Mesendoderm (in vitro differentiated cells): ENCODE results near the gene KPNA2.
"Not testable (repeated sequence)": the region's sequence is repeated elsewhere in the genome, so short reads cannot be mapped to it uniquely, and the experiment has no call there.

Experiments used
- DNase-seq: peaks from one replicate; pipeline ENCODE4 v3.0.0; 2013
- H2AK5ac ChIP-seq: 2 replicates; pipeline ENCODE4 v1.6.1; 2013; ENCODE audit warnings: low read length, inconsistent platforms
- H2BK120ac ChIP-seq: 2 replicates; pipeline ENCODE4 v1.6.1; 2013; ENCODE audit warnings: low read depth, mild to moderate bottlenecking, low read length, moderate library complexity, mixed read lengths
- H2BK15ac ChIP-seq: replicated peaks from 2 replicates; pipeline ENCODE4 v1.6.1; 2013; ENCODE audit warnings: low read depth, mild to moderate bottlenecking, moderate library complexity
- H2BK5ac ChIP-seq: 2 replicates; pipeline ENCODE4 v1.6.1; 2013; ENCODE audit warnings: low read length, inconsistent platforms
- H3K18ac ChIP-seq: 2 replicates; pipeline ENCODE4 v1.6.1; 2013; ENCODE audit warnings: mild to moderate bottlenecking, low read length, mixed read lengths
- H3K23ac ChIP-seq: one replicate; pipeline ENCODE4 v1.6.1; 2013; ENCODE audit warnings: low read length
- H3K27ac ChIP-seq: 2 replicates; pipeline ENCODE4 v1.5.1; 2013; ENCODE audit warnings: low read depth, mild to moderate bottlenecking, inconsistent platforms, low read length, moderate library complexity
- H3K27me3 ChIP-seq: 2 replicates; pipeline ENCODE4 v1.6.1; 2013; ENCODE audit warnings: low read length, control low read depth, mild to moderate bottlenecking, inconsistent platforms; ENCODE audit not compliant: insufficient read depth, poor library complexity
- H3K36me3 ChIP-seq: 2 replicates; pipeline ENCODE4 v1.6.1; 2013; ENCODE audit warnings: low read length, inconsistent platforms; ENCODE audit not compliant: control insufficient read depth, insufficient read depth
- H3K4ac ChIP-seq: one replicate; pipeline ENCODE4 v1.6.1; 2013; ENCODE audit warnings: low read depth, mild to moderate bottlenecking, low read length, moderate library complexity
- H3K4me1 ChIP-seq: 2 replicates; pipeline ENCODE4 v1.6.1; 2013; ENCODE audit warnings: low read depth, low read length, inconsistent platforms; ENCODE audit not compliant: control insufficient read depth
- H3K4me2 ChIP-seq: 2 replicates; pipeline ENCODE4 v1.6.1; 2013; ENCODE audit warnings: low read length
- H3K4me3 ChIP-seq: 2 replicates; pipeline ENCODE4 v1.5.1; 2013; ENCODE audit warnings: mild to moderate bottlenecking, low read length
- H3K56ac ChIP-seq: one replicate; pipeline ENCODE4 v1.6.1; 2013; ENCODE audit warnings: low read length
- H3K79me1 ChIP-seq: 2 replicates; pipeline ENCODE4 v1.6.1; 2013; ENCODE audit warnings: low read length, inconsistent platforms
- H3K79me2 ChIP-seq: 2 replicates; pipeline ENCODE4 v1.6.1; 2013; ENCODE audit warnings: mild to moderate bottlenecking, low read length; ENCODE audit not compliant: control insufficient read depth, insufficient read depth
- H3K9ac ChIP-seq: 2 replicates; pipeline ENCODE4 v1.6.1; 2013; ENCODE audit warnings: low read length, inconsistent platforms
- H4K5ac ChIP-seq: one replicate; pipeline ENCODE4 v1.6.1; 2013; ENCODE audit warnings: low read length
- H4K8ac ChIP-seq: one replicate; pipeline ENCODE4 v1.6.1; 2013; ENCODE audit warnings: low read depth, mild to moderate bottlenecking, control low read depth, low read length, moderate library complexity
- WGBS: extraction: QIAGEN DNeasy Blood & Tissue Kit; methylation state at CpG from one replicate; pipeline ENCODE4 v1.1.7; 2013; ENCODE audit warnings: low lambda C conversion rate, missing lambda C conversion rate; ENCODE audit not compliant: insufficient coverage; ENCODE audit errors: extremely low coverage; 5-methylcytosine and 5-hydroxymethylcytosine counted together

The KPNA2 gene

DNA sequence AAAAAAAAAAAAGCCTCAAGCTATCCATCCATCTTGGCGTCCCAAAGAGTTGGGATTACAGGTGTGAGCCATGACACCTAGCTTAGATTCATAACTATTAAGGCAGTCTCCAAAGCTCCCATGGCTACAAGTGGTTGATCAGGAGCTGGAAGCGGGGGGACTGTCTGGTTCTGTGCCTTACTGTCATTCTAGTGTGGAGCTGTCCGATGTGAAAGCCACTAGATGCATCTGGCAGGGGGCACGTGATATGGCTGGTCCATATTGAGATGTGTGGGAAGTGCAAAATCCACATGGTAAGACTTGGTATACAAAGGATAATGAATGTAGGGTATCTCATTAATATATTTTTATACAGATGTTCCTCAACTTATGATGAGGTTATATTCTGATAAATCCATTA is 38.7 kb downstream of the KPNA2 start:
- no peaks in the 10 kb centered on the region for H3K79me1 ChIP-seq
- H3K56ac ChIP-seq, result no peak overlapping the region
- H4K5ac ChIP-seq, result no peak overlapping the region
- H3K27ac ChIP-seq, result no peak overlapping the region
- no peak overlapping the region for H2AK5ac ChIP-seq
- no peaks in the 10 kb centered on the region for H3K79me2 ChIP-seq
- H3K18ac ChIP-seq, result no peak overlapping the region
- no peak for DNase-seq
- H3K4me1 ChIP-seq, result no peaks in the 10 kb centered on the region
- no peak overlapping the region for H3K9ac ChIP-seq
- no CpG with 5 or more reads among the region's 4 CpGs for WGBS
- no peak overlapping the region for H2BK15ac ChIP-seq
- no peak overlapping the region for H3K4me3 ChIP-seq
- H3K27me3 ChIP-seq, result no peaks in the 10 kb centered on the region
- no peak overlapping the region for H4K8ac ChIP-seq
- no peak overlapping the region for H3K23ac ChIP-seq
- no peak overlapping the region for H3K4me2 ChIP-seq
- no peak overlapping the region for H2BK5ac ChIP-seq
- H3K4ac ChIP-seq, result no peak overlapping the region
- H2BK120ac ChIP-seq, result no peak overlapping the region
- no peaks in the 10 kb centered on the region for H3K36me3 ChIP-seq

DNA sequence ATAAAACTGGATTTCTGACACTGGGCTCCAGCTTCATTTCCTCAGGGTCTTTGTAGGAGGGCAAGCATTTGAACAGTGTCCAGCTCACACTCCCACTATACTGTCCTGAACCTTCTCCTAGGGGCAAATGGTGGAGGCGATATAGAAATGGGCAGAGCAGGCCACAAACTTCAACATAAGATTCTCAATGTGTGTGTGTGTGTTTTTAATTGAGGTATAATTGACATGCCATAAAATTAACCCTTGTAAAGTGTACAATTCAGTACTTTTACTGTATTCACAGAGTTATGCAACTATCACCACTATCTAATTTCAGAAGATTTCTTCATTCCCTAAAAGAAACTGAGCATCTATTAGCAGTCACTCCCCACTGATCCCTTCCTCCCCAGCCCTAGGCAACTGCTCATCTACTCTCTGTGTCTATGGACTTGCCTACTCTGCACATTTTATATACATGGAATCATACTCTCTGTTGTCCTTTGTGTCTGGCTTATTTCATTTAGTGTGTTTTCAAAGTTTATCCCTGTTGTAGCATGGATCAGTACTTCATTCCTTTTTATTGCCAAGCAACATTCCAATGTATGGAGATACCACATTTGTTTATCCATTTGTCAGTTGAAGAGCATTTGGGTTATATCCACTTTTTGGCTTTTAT is 40.5 kb downstream of the KPNA2 start:
- H3K27me3 ChIP-seq, H3K36me3 ChIP-seq, H4K8ac ChIP-seq, H2BK15ac ChIP-seq, H4K5ac ChIP-seq, H2BK120ac ChIP-seq, DNase-seq, H3K4me1 ChIP-seq, H3K4ac ChIP-seq, H2AK5ac ChIP-seq, H3K27ac ChIP-seq, H3K4me2 ChIP-seq, H3K18ac ChIP-seq, H3K79me1 ChIP-seq, H2BK5ac ChIP-seq, H3K56ac ChIP-seq, H3K23ac ChIP-seq, H3K79me2 ChIP-seq, H3K4me3 ChIP-seq, H3K9ac ChIP-seq: not testable (repeated sequence)
- WGBS, result no CpG with 5 or more reads among the region's 1 CpG

DNA sequence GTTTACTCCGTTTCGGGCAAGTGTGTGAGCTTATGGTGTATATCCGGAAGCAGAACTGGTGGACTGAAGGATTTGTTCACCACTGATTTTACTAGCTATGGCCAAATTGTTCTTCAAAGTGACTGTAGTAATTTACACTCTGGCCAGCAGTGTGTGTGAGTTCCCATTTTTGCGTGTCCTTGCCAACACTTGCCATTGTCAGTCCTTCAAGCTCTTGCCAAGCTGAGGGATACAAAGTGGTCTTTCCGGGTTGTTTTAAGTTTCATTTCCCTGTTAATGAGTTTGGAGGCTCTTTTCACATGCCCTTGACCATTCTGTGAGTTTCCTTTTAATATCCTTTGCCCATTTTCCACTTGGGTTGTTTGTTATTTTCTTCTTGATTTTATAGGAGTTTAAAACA is 42.0 kb downstream of the KPNA2 start:
- H3K27ac ChIP-seq, H3K79me2 ChIP-seq, H3K56ac ChIP-seq, H3K9ac ChIP-seq, H3K4me1 ChIP-seq, H3K36me3 ChIP-seq, DNase-seq, H2BK120ac ChIP-seq, H3K23ac ChIP-seq, H4K5ac ChIP-seq, H3K18ac ChIP-seq, H2BK15ac ChIP-seq, H2AK5ac ChIP-seq, H4K8ac ChIP-seq, H3K4me3 ChIP-seq, H3K27me3 ChIP-seq, H3K4ac ChIP-seq, H2BK5ac ChIP-seq, H3K79me1 ChIP-seq, H3K4me2 ChIP-seq: not testable (repeated sequence)
- WGBS, result no CpG with 5 or more reads among the region's 5 CpGs

DNA sequence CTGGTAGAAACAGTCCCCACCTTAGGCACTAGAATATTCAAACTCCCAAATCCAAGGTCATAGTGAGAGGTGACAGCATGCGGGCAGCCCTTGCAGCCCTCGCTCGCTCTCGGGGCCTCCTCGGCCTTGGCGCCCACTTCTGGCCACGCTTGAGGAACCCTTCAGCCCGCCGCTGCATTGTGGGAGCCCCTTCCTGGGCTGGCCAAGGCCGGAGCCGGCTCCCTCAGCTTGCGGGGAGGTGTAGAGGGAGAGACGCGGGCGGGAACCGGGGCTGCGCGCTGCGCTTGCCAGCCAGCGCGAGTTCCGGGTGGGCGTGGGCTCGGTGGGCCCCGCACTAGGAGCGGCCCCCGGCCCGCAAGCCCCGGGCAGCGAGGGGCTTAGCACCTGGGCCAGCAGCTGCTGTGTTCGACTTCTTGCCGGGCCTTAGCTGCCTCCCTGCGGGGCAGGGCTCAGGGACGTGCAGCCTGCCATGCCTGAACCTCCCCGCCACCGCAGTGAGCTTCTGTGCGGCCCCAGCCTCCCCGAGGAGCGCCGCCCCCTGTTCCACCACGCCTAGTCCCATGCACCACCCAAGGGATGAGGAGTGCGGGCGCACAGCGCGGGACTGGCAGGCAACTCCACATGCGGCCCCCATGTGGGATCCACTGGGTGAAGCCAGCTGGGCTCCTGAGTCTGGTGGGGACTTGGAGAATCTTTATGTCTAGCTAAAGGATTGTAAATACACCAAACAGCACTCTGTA is 45.0 kb downstream of the KPNA2 start:
- Histone ChIP-seq H2BK15ac (no peak overlapping the region), H3K4me2 (no peak overlapping the region), H3K4me3 (no peak overlapping the region), H3K9ac (no peak overlapping the region), H3K79me2 (no peaks in the 10 kb centered on the region), H3K79me1 (no peaks in the 10 kb centered on the region), H3K4me1 (no peaks in the 10 kb centered on the region), H3K27ac (no peak overlapping the region), H3K23ac (no peak overlapping the region), H4K5ac (no peak overlapping the region), H2BK120ac (no peak overlapping the region), H2BK5ac (no peak overlapping the region), H3K4ac (no peak overlapping the region), H3K56ac (no peak overlapping the region), H3K18ac (no peak overlapping the region), H2AK5ac (no peak overlapping the region), H3K27me3 (no peaks in the 10 kb centered on the region), H3K36me3 (no peaks in the 10 kb centered on the region), H4K8ac (no peak overlapping the region)
- no peak for DNase-seq
- WGBS, result no CpG with 5 or more reads among the region's 46 CpGs

DNA sequence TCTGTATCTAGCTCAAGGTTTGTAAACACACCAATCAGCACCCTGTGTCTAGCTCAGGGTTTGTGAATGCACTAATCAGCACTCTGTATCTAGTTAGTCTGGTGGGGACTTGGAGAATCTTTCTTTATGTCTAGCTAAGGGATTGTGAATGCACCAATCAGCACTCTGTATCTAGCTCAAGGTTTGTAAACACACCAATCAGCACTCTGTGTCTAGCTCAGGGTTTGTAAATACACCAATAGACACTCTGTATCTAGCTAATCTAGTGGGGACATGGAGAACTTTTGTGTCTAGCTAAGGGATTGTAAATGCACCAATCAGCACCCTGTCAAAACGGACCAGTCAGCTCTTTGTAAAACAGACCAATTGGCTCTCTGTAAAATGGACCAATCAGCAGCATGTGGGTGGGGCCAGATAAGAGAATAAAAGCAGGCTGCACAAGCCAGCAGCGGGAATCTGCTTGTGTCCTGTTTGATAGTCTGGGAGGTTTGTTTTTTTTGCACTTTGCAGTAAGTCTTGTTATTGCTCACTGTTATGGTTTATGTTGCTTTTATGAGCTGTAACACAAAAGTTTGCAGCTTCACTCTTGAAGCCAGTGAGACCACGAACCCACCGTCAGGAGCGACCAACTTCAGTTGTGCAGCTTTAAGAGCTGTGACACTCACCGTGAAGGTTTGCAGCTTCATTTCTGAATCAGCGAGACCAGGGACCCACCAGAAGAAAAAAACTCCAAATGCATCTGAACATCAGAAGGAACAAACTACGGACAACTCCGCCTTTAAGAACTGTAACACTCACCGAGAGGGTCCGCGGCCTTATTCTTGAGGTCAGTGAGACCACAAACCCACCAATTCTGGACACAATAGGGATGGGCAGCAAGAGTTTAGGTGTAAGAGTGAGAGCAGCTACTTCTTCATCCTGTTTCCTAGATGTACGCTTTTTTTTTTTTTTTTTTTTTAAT is 46.0 kb downstream of the KPNA2 start:
- not testable (repeated sequence) for H4K5ac ChIP-seq, H3K4ac ChIP-seq, H2AK5ac ChIP-seq, H2BK5ac ChIP-seq, H3K9ac ChIP-seq, H3K4me2 ChIP-seq, H3K4me1 ChIP-seq, H4K8ac ChIP-seq, H3K27me3 ChIP-seq, H3K4me3 ChIP-seq, H3K56ac ChIP-seq, DNase-seq, H2BK15ac ChIP-seq, H3K79me2 ChIP-seq, H3K79me1 ChIP-seq, H3K23ac ChIP-seq, H3K27ac ChIP-seq, H3K36me3 ChIP-seq, H3K18ac ChIP-seq, H2BK120ac ChIP-seq
- no CpG with 5 or more reads among the region's 13 CpGs for WGBS
